HEK293 (cell line): ENCODE data around the gene LEF1.

ENCODE experiments used
- CTCF ChIA-PET: fragments of 350-600 bp; formaldehyde crosslinking; extraction: SDS; loops from one replicate; lab custom pipeline; 2021; ENCODE audit warnings: antibody characterized with exemption; lab: Yijun Ruan, JAX
- POLR2A ChIA-PET: fragments of 300-600 bp; formaldehyde crosslinking; extraction: SDS; loops from one replicate; lab custom pipeline; 2020; ENCODE audit warnings: antibody characterized with exemption, inconsistent platforms; lab: Yijun Ruan, JAX
- H3K27ac ChIP-seq: fragments of 200-500 bp; sonication (Bioruptor generic); 2 replicates; pipeline ENCODE4 v1.5.1; 2014; ENCODE audit warnings: low read depth, low read length, control low read depth, inconsistent platforms; ENCODE audit errors: extremely low read depth
- H3K36me3 ChIP-seq, 2 experiments: fragments of 200-500 bp in 1 of 2; sonication (Bioruptor generic) in 1 of 2; 1 replicate in 1 of 2; 2 replicates in 1 of 2; pipeline ENCODE4 v1.5.1; 2014 to 2017; ENCODE audit warnings: inconsistent platforms in 2 of 2, low read length in 2 of 2; ENCODE audit not compliant: control insufficient read depth in 2 of 2, insufficient read depth in 1 of 2
- H3K4me1 ChIP-seq: fragments of 200-500 bp; sonication (Bioruptor generic); 2 replicates; pipeline ENCODE4 v1.5.1; 2014; ENCODE audit warnings: mild to moderate bottlenecking, low read length, inconsistent platforms; ENCODE audit not compliant: control insufficient read depth, insufficient read depth
- H3K4me3 ChIP-seq: 2 replicates; pipeline ENCODE4 v1.5.1; 2011; ENCODE audit warnings: low read depth, mild to moderate bottlenecking, control low read depth, low read length, moderate library complexity
- H3K9me3 ChIP-seq: fragments of 200-500 bp; sonication (Bioruptor generic); 2 replicates; pipeline ENCODE4 v1.5.1; 2014; ENCODE audit warnings: low read depth, low read length, inconsistent platforms; ENCODE audit not compliant: control insufficient read depth, insufficient read depth
- EGR2 ChIP-seq: fragments of 450-650 bp; formaldehyde crosslinking; IDR thresholded peaks from 2 replicates; pipeline ENCODE4 v1.5.1; 2016; ENCODE audit warnings: low read depth, missing biosample characterization, missing genetic modification characterization
- GLIS1 ChIP-seq: fragments of 450-650 bp; formaldehyde crosslinking; IDR thresholded peaks from 2 replicates; pipeline ENCODE4 v1.5.1; 2016; ENCODE audit warnings: missing biosample characterization, missing genetic modification characterization
- GLIS2 ChIP-seq: fragments of 450-650 bp; formaldehyde crosslinking; IDR thresholded peaks from 2 replicates; pipeline ENCODE4 v1.5.1; 2016; ENCODE audit warnings: missing biosample characterization, missing genetic modification characterization
- KLF10 ChIP-seq: fragments of 450-650 bp; IDR thresholded peaks from 2 replicates; pipeline ENCODE4 v1.5.1; 2018; ENCODE audit warnings: missing biosample characterization, mild to moderate bottlenecking, missing genetic modification characterization
- KLF8 ChIP-seq: fragments of 450-650 bp; formaldehyde crosslinking; IDR thresholded peaks from 2 replicates; pipeline ENCODE4 v1.5.1; 2016; ENCODE audit warnings: missing biosample characterization, missing genetic modification characterization
- OSR2 ChIP-seq: fragments of 450-650 bp; formaldehyde crosslinking; IDR thresholded peaks from 2 replicates; pipeline ENCODE4 v1.5.1; 2016; ENCODE audit warnings: missing biosample characterization, missing genetic modification characterization
- PRDM4 ChIP-seq: fragments of 450-650 bp; formaldehyde crosslinking; IDR thresholded peaks from 2 replicates; pipeline ENCODE4 v1.5.1; 2017; ENCODE audit warnings: missing biosample characterization, missing genetic modification characterization
- SP2 ChIP-seq: fragments of 450-650 bp; formaldehyde crosslinking; IDR thresholded peaks from 2 replicates; pipeline ENCODE4 v1.5.1; 2016; ENCODE audit warnings: missing biosample characterization, missing genetic modification characterization
- ZBTB11 ChIP-seq: fragments of 450-650 bp; formaldehyde crosslinking; conservative IDR thresholded peaks from 2 replicates; pipeline ENCODE4 v1.5.1; 2016; ENCODE audit warnings: low read depth, missing biosample characterization, missing genetic modification characterization
- ZBTB17 ChIP-seq: fragments of 450-650 bp; formaldehyde crosslinking; IDR thresholded peaks from 2 replicates; pipeline ENCODE4 v1.5.1; 2016; ENCODE audit warnings: missing biosample characterization, missing genetic modification characterization
- ZBTB20 ChIP-seq: fragments of 450-650 bp; formaldehyde crosslinking; IDR thresholded peaks from 2 replicates; pipeline ENCODE4 v1.5.1; 2016; ENCODE audit warnings: missing biosample characterization, missing genetic modification characterization
- ZBTB48 ChIP-seq: fragments of 450-650 bp; formaldehyde crosslinking; IDR thresholded peaks from 2 replicates; pipeline ENCODE4 v1.5.1; 2016; ENCODE audit warnings: missing biosample characterization, missing genetic modification characterization
- ZFHX2 ChIP-seq: fragments of 450-650 bp; formaldehyde crosslinking; conservative IDR thresholded peaks from 2 replicates; pipeline ENCODE4 v1.5.1; 2016; ENCODE audit warnings: missing biosample characterization, missing genetic modification characterization
- ZNF155 ChIP-seq: fragments of 450-650 bp; formaldehyde crosslinking; IDR thresholded peaks from 2 replicates; pipeline ENCODE4 v1.5.1; 2016; ENCODE audit warnings: missing biosample characterization, missing genetic modification characterization
- ZNF211 ChIP-seq: fragments of 450-650 bp; formaldehyde crosslinking; IDR thresholded peaks from 2 replicates; pipeline ENCODE4 v1.5.1; 2016; ENCODE audit warnings: low read depth, missing biosample characterization, missing genetic modification characterization
- ZNF280C ChIP-seq: fragments of 450-650 bp; formaldehyde crosslinking; IDR thresholded peaks from 2 replicates; pipeline ENCODE4 v1.5.1; 2016; ENCODE audit warnings: missing biosample characterization, missing genetic modification characterization
- ZNF302 ChIP-seq: fragments of 450-650 bp; formaldehyde crosslinking; IDR thresholded peaks from 2 replicates; pipeline ENCODE4 v1.5.1; 2016; ENCODE audit warnings: missing biosample characterization, missing genetic modification characterization, low read depth
- ZNF341 ChIP-seq: fragments of 450-650 bp; formaldehyde crosslinking; IDR thresholded peaks from 2 replicates; pipeline ENCODE4; 2016; ENCODE audit warnings: low read depth, missing biosample characterization, missing genetic modification characterization
- ZNF621 ChIP-seq: fragments of 450-650 bp; formaldehyde crosslinking; IDR thresholded peaks from 2 replicates; pipeline ENCODE4 v1.5.1; 2017; ENCODE audit warnings: missing biosample characterization, missing genetic modification characterization
- ZNF707 ChIP-seq: fragments of 450-650 bp; formaldehyde crosslinking; IDR thresholded peaks from 2 replicates; pipeline ENCODE4 v1.5.1; 2016; ENCODE audit warnings: missing biosample characterization, missing genetic modification characterization
- ZNF843 ChIP-seq: fragments of 450-650 bp; formaldehyde crosslinking; IDR thresholded peaks from 2 replicates; pipeline ENCODE4 v1.5.1; 2016; ENCODE audit warnings: missing biosample characterization, missing genetic modification characterization
- ZSCAN30 ChIP-seq: fragments of 450-650 bp; IDR thresholded peaks from 2 replicates; pipeline ENCODE4 v1.5.1; 2018; ENCODE audit warnings: missing biosample characterization, mild to moderate bottlenecking, missing genetic modification characterization, moderate library complexity

Gene LEF1

GRCh38 chr4:108171339-108172230 is 2.9 kb upstream of the LEF1 start:
- TF ChIP-seq ZNF621 (tag by site-specific recombination) (no peak), KLF8 (no peak), EGR2 (tag by site-specific recombination) (peak; percentile 96), ZNF302 (no peak), ZNF341 (tag by site-specific recombination) (peak; percentile 50), ZFHX2 (tag by site-specific recombination) (peak; percentile 98), GLIS1 (tag by site-specific recombination) (peak; percentile 61), ZNF280C (tag by site-specific recombination) (no peak), GLIS2 (tag by site-specific recombination) (peak; percentile 16; the same call in 1 of the 2 replicates), PRDM4 (0 out of 2 replicates have a peak, but pooled peaks have one; percentile 36), SP2 (tag by site-specific recombination) (peak; percentile 47)
- no peaks in the 10 kb centered on the region for H3K36me3 ChIP-seq
- CTCF ChIA-PET, result interaction anchor here (0.6 kb wide), 1 partner anchor 194 kb away, joined by 3 read pairs; no protein-coding TSS in a partner anchor
- H3K9me3 ChIP-seq, result no peaks in the 10 kb centered on the region
- POLR2A ChIA-PET, result no interaction called here
- peak overlapping the region; percentile 26; the same call in 1 of the 2 replicates for H3K27ac ChIP-seq
- peaks cover 3% of the 10 kb centered on the region for H3K4me1 ChIP-seq
- peak overlapping the region; percentile 15; the same call in 1 of the 2 replicates for H3K4me3 ChIP-seq

- POLR2A ChIA-PET, result no interaction called here
- TF ChIP-seq ZBTB17 (tag by site-specific recombination), result peak; percentile 63
- no peak for TF ChIP-seq ZNF155
- 0 out of 2 replicates have a peak, but pooled peaks have one; percentile 21 for TF ChIP-seq KLF10 (tag by site-specific recombination)
- peak; percentile 81 for TF ChIP-seq PRDM4
- TF ChIP-seq ZBTB20, result 0 out of 2 replicates have a peak, but pooled peaks have one; percentile 9
- TF ChIP-seq ZBTB48, result peak; percentile 60; the same call in 1 of the 2 replicates
- TF ChIP-seq ZSCAN30 (tag by site-specific recombination), result 0 out of 2 replicates have a peak, but pooled peaks have one; percentile 20
- TF ChIP-seq ZNF211 (tag by site-specific recombination), result no peak
- TF ChIP-seq ZNF843 (tag by site-specific recombination), result peak; percentile 26; the same call in 1 of the 2 replicates
- peak; percentile 11; the same call in 1 of the 2 replicates for TF ChIP-seq GLIS2 (tag by site-specific recombination)
- TF ChIP-seq OSR2 (tag by site-specific recombination), result peak; percentile 58; the same call in 1 of the 2 replicates
- TF ChIP-seq ZNF707 (tag by site-specific recombination), result no peak
- TF ChIP-seq ZBTB11 (tag by site-specific recombination), result no peak
Observed at GRCh38 chr4:108170631-108171338, 2.1 kb upstream of the LEF1 start.

More at GRCh38 chr4:108170631-108171338, 2.1 kb upstream of the LEF1 start:
- peaks cover 3% of the 10 kb centered on the region for H3K4me1 ChIP-seq
- CTCF ChIA-PET, result interaction anchor here (0.5 kb wide), 1 partner anchor 9 kb away, joined by 3 read pairs; no protein-coding TSS in a partner anchor
- H3K27ac ChIP-seq, result peak overlapping the region; percentile 26; the same call in 1 of the 2 replicates
- no peak overlapping the region; the same call in 1 of the 2 replicates for H3K4me3 ChIP-seq
- no peaks in the 10 kb centered on the region for H3K36me3 ChIP-seq
- no peaks in the 10 kb centered on the region for H3K9me3 ChIP-seq
